Measurements from ENCODE around the gene TNIK.

The TNIK gene

DNA sequence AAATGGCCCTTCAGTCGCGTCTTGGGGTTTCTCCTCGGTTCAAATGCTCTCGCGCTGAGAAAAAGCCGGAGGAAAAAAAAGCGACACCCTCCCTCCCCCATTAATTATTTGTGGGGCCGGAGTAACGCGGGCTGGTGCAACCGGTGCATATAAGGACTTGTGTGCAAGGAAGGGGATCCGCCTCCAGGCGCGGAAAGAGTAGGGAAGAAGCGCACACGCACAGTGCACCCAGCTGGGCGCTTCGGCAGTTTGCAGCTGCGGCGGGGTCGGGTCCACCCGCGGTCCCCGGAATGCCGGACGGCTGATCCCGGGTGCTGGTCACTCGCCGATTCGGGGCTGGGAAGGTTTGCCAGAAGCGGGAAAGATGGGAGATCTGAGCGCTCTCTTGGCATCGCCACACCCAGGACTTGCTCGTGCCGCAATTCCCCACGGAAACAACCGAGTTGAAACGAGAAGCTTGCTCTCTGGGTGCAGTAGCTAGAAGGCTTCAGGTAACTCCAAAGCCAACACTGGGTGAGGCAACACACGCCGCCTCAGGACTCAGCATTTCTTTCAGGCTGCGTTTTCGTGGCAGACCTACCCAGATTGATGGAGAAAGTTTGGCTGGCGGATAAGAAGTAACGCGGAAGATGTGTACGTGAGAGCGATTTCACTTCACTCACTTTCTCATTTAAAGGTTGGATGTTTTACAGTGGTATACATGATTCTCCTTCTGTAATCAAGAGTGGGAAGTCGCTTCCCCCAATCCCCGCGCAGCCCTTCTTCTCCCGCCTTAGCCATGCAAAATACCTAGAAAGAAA lies 720 bp upstream of the TNIK start:
- peaks cover 4% of the 10 kb centered on the region; the same call in 1 of the 2 replicates for H3K9me3 ChIP-seq (ENCODE audit: insufficient read depth, low read length)
- H3K27me3 ChIP-seq (ENCODE audit: insufficient read depth, insufficient read length) = peaks cover 74% of the 10 kb centered on the region
- no peak for TF ChIP-seq YY1 (IDR thresholded peaks at IDR 0.05; ENCODE audit: insufficient read depth, insufficient read length)
- no peak for TF ChIP-seq ZNF274 (IDR thresholded peaks at IDR 0.05; ENCODE audit: low read depth, low read length)
- TF ChIP-seq SUZ12 (IDR thresholded peaks at IDR 0.05; ENCODE audit: extremely low read depth, insufficient read depth, insufficient read length) = no peak
- H3K36me3 ChIP-seq (ENCODE audit: insufficient read depth, insufficient read length, low read length) = no peaks in the 10 kb centered on the region
- peak overlapping the region; percentile 68 for H3K4me3 ChIP-seq (ENCODE audit: insufficient read length, low read depth)
- DNase-seq (ENCODE audit: low read depth, low spot score) = no peak
- H3K4me1 ChIP-seq (ENCODE audit: insufficient read depth, insufficient read length) = peaks cover 11% of the 10 kb centered on the region
- peak overlapping the region; percentile 68 for H3K9ac ChIP-seq (ENCODE audit: insufficient read length, low read depth)

DNA sequence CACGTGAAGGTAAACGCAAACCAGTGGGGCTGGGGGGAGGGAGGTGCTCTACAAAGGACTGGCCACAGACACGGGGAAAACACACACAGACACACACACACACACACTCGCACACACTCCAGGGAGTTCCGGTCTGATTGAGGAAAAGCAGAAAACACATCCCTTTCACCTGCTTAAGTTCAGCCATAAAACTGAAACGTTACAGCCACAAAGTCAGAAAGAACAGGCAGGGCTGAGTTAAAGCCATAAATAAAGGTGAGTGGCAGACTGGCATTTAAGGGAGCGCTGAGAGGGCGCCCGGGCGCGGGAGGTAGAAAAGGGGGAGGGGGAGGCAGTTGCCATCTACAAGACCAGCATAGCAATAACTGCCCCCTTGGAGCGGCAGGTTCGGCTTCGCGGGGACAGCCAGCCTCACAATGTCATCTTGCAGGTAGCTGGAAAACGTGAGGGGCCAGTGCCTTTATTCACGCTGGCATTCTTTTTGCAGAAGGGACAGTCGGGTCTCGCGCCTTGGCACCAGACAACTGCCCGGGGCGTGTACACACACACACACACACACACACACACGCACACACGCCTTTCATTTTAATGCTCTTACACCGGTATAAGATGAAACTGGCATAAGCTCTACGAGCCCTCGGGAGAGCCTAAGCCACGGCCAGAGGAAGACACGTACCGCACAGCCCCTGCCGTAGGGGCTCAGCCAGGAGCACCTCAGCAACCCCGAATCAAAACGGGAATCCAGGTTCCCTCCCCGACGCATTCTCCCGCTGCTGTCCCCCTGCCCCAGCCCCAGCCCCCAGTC lies 866 bp downstream of the TNIK start:
- Histone ChIP-seq H3K4me3 (ENCODE audit: insufficient read length, low read depth) (peak overlapping the region; percentile 68), H3K9ac (ENCODE audit: insufficient read length, low read depth) (peak overlapping the region; percentile 35)

DNA sequence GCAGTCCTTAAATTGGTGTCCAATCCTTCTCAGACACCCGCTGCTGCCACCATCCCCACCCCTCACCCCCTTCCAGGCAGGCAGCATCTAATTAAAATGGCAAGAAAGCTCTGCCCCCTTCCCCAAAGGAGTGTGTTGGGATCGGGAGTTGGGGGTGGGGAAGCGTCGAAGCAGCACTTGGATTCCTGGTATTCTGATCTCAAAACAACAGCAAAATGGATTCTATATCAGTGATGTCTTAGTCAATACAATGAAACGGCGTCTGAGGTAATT lies 1.4 kb downstream of the TNIK start:
- TF ChIP-seq ZNF274 (IDR thresholded peaks at IDR 0.05; ENCODE audit: low read depth, low read length) (no peak), YY1 (IDR thresholded peaks at IDR 0.05; ENCODE audit: insufficient read depth, insufficient read length) (no peak), SUZ12 (IDR thresholded peaks at IDR 0.05; ENCODE audit: extremely low read depth, insufficient read depth, insufficient read length) (no peak)
- Histone ChIP-seq H3K9me3 (ENCODE audit: insufficient read depth, low read length) (no peaks in the 10 kb centered on the region), H3K4me3 (ENCODE audit: insufficient read length, low read depth) (peak overlapping the region; percentile 68), H3K9ac (ENCODE audit: insufficient read length, low read depth) (peak overlapping the region; percentile 35), H3K27me3 (ENCODE audit: insufficient read depth, insufficient read length) (peaks cover 79% of the 10 kb centered on the region), H3K4me1 (ENCODE audit: insufficient read depth, insufficient read length) (peaks cover 11% of the 10 kb centered on the region), H3K36me3 (ENCODE audit: insufficient read depth, insufficient read length, low read length) (no peaks in the 10 kb centered on the region)
- DNase-seq (ENCODE audit: low read depth, low spot score) = no peak

More for the DNA sequence above, 866 bp downstream of the TNIK start:
- Histone ChIP-seq H3K36me3 (ENCODE audit: insufficient read depth, insufficient read length, low read length) (no peaks in the 10 kb centered on the region), H3K9me3 (ENCODE audit: insufficient read depth, low read length) (no peaks in the 10 kb centered on the region), H3K4me1 (ENCODE audit: insufficient read depth, insufficient read length) (peaks cover 11% of the 10 kb centered on the region), H3K27me3 (ENCODE audit: insufficient read depth, insufficient read length) (peaks cover 79% of the 10 kb centered on the region)
- TF ChIP-seq SUZ12 (IDR thresholded peaks at IDR 0.05; ENCODE audit: extremely low read depth, insufficient read depth, insufficient read length) (peak; percentile 48), YY1 (IDR thresholded peaks at IDR 0.05; ENCODE audit: insufficient read depth, insufficient read length) (no peak)
- no peak for DNase-seq (ENCODE audit: low read depth, low spot score)

DNA sequence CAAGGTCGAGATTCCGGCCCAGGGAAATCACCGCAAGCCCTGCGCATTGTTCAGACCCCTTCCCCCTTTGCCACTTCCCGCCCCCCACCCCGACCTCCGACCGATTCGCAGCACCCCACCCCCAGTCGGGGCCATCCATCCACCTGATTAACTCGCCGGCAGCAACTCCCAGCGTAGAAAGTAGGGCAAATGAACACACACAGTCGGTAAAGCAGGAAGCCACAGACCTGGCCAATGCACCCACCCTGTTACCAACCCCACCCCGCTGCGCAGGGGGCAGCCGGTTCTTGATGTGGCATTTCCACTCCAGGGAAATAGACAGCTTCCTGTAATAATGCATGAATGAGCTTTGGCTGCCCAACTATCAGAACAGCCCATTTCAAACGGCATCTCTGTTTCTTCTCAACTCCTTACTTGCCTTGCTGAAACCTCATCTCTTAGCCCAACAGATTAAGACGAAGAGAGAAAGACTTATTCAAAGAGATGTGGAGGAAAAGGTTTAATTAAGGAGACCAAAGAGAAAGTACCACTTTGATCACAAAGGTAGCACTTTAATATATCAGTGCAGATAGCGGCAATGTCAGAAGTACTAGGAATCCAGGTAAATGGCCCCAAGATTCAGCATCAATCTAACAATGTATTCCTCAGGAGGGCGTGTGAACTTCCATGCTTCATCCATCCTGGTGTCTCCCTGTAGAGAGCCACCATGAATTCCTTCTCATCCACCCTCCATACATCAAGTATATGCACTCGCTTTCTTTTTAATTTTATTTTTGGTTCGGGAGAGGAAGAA lies 1.9 kb downstream of the TNIK start:
- Histone ChIP-seq H3K27me3 (ENCODE audit: insufficient read depth, insufficient read length) (peaks cover 75% of the 10 kb centered on the region), H3K4me3 (ENCODE audit: insufficient read length, low read depth) (peak overlapping the region; percentile 68), H3K9me3 (ENCODE audit: insufficient read depth, low read length) (no peaks in the 10 kb centered on the region), H3K9ac (ENCODE audit: insufficient read length, low read depth) (no peak overlapping the region), H3K4me1 (ENCODE audit: insufficient read depth, insufficient read length) (peaks cover 11% of the 10 kb centered on the region), H3K36me3 (ENCODE audit: insufficient read depth, insufficient read length, low read length) (no peaks in the 10 kb centered on the region)
- no peak for TF ChIP-seq ZNF274 (IDR thresholded peaks at IDR 0.05; ENCODE audit: low read depth, low read length)
- TF ChIP-seq SUZ12 (IDR thresholded peaks at IDR 0.05; ENCODE audit: extremely low read depth, insufficient read depth, insufficient read length) = peak; percentile 63
- TF ChIP-seq YY1 (IDR thresholded peaks at IDR 0.05; ENCODE audit: insufficient read depth, insufficient read length) = no peak
- no peak for DNase-seq (ENCODE audit: low read depth, low spot score)

DNA sequence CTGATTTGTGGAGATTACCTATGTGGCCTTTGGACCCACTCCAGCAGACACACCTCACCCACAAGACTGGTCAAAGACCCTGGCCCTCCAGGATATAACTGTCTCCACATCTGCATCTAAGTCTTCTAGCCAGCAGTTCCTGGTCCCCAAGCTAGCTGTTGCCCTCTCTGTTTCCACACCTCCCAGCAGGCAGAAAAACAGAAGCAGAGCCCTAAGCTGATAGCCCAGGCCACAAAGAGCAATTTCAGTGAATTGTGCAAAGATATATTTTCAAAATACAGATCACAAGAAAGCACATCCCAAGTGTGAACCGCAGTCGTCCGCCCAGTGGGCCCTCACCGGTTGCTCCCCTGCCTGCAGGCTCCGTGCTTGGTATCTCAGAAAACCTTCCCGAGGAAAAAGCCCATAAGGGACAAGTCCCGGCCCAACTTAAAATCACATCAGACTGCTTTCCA lies 2.6 kb downstream of the TNIK start:
- Histone ChIP-seq H3K9ac (ENCODE audit: insufficient read length, low read depth) (no peak overlapping the region), H3K27me3 (ENCODE audit: insufficient read depth, insufficient read length) (peaks cover 70% of the 10 kb centered on the region), H3K36me3 (ENCODE audit: insufficient read depth, insufficient read length, low read length) (no peaks in the 10 kb centered on the region), H3K4me1 (ENCODE audit: insufficient read depth, insufficient read length) (peaks cover 11% of the 10 kb centered on the region), H3K4me3 (ENCODE audit: insufficient read length, low read depth) (no peak overlapping the region), H3K9me3 (ENCODE audit: insufficient read depth, low read length) (no peaks in the 10 kb centered on the region)
- TF ChIP-seq YY1 (IDR thresholded peaks at IDR 0.05; ENCODE audit: insufficient read depth, insufficient read length) (no peak), ZNF274 (IDR thresholded peaks at IDR 0.05; ENCODE audit: low read depth, low read length) (no peak), SUZ12 (IDR thresholded peaks at IDR 0.05; ENCODE audit: extremely low read depth, insufficient read depth, insufficient read length) (no peak)
- no peak for DNase-seq (ENCODE audit: low read depth, low spot score)

DNA sequence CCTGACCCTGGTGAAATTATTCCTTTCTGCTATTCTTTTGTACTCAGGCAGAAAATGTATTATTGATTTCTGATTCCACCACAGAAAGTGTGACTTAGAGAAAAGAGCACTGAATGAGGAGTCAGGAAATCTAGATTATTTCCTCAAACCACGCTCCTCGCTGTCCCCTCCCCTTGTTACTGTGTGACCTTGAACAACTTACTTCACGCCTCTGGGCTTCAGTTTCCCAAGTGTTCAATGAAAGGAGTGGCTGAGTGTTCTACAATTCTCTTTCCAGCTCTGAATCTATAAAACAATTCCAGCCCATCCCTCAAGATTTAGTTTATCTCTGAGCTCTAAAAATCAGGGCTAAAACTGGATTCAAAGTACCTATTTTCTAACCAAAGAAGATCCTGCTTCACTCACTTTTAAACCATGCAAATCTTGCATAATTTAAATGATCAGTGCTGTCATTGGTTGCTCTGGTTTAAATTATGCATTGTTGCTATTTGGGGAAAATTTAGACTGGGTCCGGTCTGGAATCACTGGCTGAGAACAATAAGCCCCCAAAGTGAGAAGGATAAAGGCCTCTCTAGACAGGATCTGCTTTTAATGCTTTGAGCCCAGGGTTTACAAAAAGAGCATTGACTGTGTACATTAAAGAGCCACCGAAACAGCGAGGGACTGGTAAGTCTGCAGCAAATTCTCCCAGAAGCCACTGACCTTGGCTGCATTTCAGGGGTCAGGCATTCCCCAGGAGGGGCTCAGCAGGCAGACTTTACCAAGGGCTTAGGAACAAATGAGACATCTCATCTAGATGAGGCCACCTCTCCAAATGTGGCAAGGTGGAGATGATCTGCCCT lies 3.2 kb downstream of the TNIK start:
- no peak for DNase-seq (ENCODE audit: low read depth, low spot score)
- no peak overlapping the region for H3K4me3 ChIP-seq (ENCODE audit: insufficient read length, low read depth)
- H3K36me3 ChIP-seq (ENCODE audit: insufficient read depth, insufficient read length, low read length) = no peaks in the 10 kb centered on the region
- H3K27me3 ChIP-seq (ENCODE audit: insufficient read depth, insufficient read length) = peaks cover 64% of the 10 kb centered on the region
- H3K4me1 ChIP-seq (ENCODE audit: insufficient read depth, insufficient read length) = peaks cover 11% of the 10 kb centered on the region
- no peak overlapping the region for H3K9ac ChIP-seq (ENCODE audit: insufficient read length, low read depth)
- no peak for TF ChIP-seq SUZ12 (IDR thresholded peaks at IDR 0.05; ENCODE audit: extremely low read depth, insufficient read depth, insufficient read length)
- H3K9me3 ChIP-seq (ENCODE audit: insufficient read depth, low read length) = no peaks in the 10 kb centered on the region
